Erythroblast (primary cell): ENCODE data around the gene SETD5.

ENCODE experiments used
- GATA1 ChIP-seq: IDR thresholded peaks from 2 replicates; pipeline ENCODE4 v1.6.1; 2011; ENCODE audit warnings: low read depth, mild to moderate bottlenecking, control low read depth, low read length, moderate library complexity
- POLR2A ChIP-seq: IDR thresholded peaks from 2 replicates; pipeline ENCODE4 v1.6.1; 2011; ENCODE audit warnings: mild to moderate bottlenecking, low read length

DNA sequence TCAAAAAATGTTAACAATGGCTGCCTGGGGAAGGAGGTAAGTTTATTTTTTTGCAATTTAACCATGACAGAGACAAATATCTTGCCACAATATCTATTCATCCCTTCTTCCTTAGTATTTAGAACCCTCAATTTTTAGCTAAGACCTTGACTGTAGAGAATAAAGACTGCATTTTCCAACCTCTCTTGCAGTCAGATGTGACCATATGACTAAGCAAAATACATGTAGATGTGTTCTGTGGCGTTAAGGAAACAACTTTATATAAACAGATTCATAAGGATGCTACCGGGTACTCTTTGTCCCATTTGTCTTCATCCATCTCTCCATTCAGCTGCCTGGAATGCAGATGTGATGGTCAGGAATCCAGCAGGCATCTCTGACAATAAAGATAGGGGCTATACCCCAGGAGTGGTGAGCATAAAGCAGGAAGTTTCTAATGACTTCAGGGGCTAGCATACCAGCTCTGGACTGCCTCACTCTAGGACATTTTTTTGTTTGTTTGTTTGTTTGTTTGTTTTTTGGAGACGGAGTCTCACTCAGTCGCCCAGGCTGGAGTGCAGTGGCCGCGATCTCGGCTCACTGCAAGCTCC lies 115.1 kb downstream of the SETD5 start:
- TF ChIP-seq POLR2A: no peak
- no peak for TF ChIP-seq GATA1
